ENCODE data around the gene SLCO1B3.
A peak's percentile ranks its signal among the peaks of the same experiment; 100 is the strongest.
"Not testable (repeated sequence)": the region's sequence is repeated elsewhere in the genome, so short reads cannot be mapped to it uniquely, and the experiment has no call there.

SLCO1B3 gene

GRCh38 chr12:20810487-20810886, at the start of gene SLCO1B3:
Gene SLCO1B3, plus strand, starts transcription at chr12:20810705. Its CDS starts 5,034 bp downstream, at chr12:20815739.
- TF ChIP-seq CTCF (IDR thresholded peaks at IDR 0.05; ENCODE audit: low read depth, low read length): no peak
- in situ Hi-C loops (cut with HindIII; ENCODE audit: low sequenced_read_pairs): no loop called here
- no peak for DNase-seq (ENCODE audit: low read depth, low spot score)
- no peak within 1 kb of the TSS for H3K4me3 ChIP-seq (ENCODE audit: low read depth, low read length)

GRCh38 chr12:20777420-20777819, 33.1 kb upstream of the SLCO1B3 start:
- TF ChIP-seq CTCF (IDR thresholded peaks at IDR 0.05; ENCODE audit: low read depth, low read length): no peak
- no peak for DNase-seq (ENCODE audit: low read depth, low spot score)
- in situ Hi-C loops (cut with HindIII; ENCODE audit: low sequenced_read_pairs): no loop called here
- no peak overlapping the region for H3K4me3 ChIP-seq (ENCODE audit: low read depth, low read length)

- DNase-seq (ENCODE audit: low read depth, low spot score): no peak
- no peak for TF ChIP-seq CTCF (IDR thresholded peaks at IDR 0.05; ENCODE audit: low read depth, low read length)
- in situ Hi-C loops (cut with HindIII; ENCODE audit: low sequenced_read_pairs): no loop called here
- H3K4me3 ChIP-seq (ENCODE audit: low read depth, low read length): no peak overlapping the region
Observed at GRCh38 chr12:20778969-20779368, 31.5 kb upstream of the SLCO1B3 start.

- in situ Hi-C loops (cut with HindIII; ENCODE audit: low sequenced_read_pairs); DNase-seq (ENCODE audit: low read depth, low spot score); H3K4me3 ChIP-seq (ENCODE audit: low read depth, low read length): not testable (repeated sequence)
Observed at GRCh38 chr12:20779971-20780370, 30.5 kb upstream of the SLCO1B3 start.

- DNase-seq (ENCODE audit: low read depth, low spot score); in situ Hi-C loops (cut with HindIII; ENCODE audit: low sequenced_read_pairs); H3K4me3 ChIP-seq (ENCODE audit: low read depth, low read length): not testable (repeated sequence)
Observed at GRCh38 chr12:20783796-20784357, 26.6 kb upstream of the SLCO1B3 start.

GRCh38 chr12:20792971-20793370, 17.5 kb upstream of the SLCO1B3 start:
- in situ Hi-C loops (cut with HindIII; ENCODE audit: low sequenced_read_pairs): no loop called here
- no peak for TF ChIP-seq CTCF (IDR thresholded peaks at IDR 0.05; ENCODE audit: low read depth, low read length)
- no peak overlapping the region for H3K4me3 ChIP-seq (ENCODE audit: low read depth, low read length)
- no peak for DNase-seq (ENCODE audit: low read depth, low spot score)

GRCh38 chr12:20798554-20798953, 12.0 kb upstream of the SLCO1B3 start:
- peak; percentile 21 for DNase-seq (ENCODE audit: low read depth, low spot score)
- TF ChIP-seq CTCF (IDR thresholded peaks at IDR 0.05; ENCODE audit: low read depth, low read length): peak; percentile 27
- no peak overlapping the region for H3K4me3 ChIP-seq (ENCODE audit: low read depth, low read length)
- in situ Hi-C loops (cut with HindIII; ENCODE audit: low sequenced_read_pairs): no loop called here

GRCh38 chr12:20800160-20800559, 10.3 kb upstream of the SLCO1B3 start:
- H3K4me3 ChIP-seq (ENCODE audit: low read depth, low read length): no peak overlapping the region
- TF ChIP-seq CTCF (IDR thresholded peaks at IDR 0.05; ENCODE audit: low read depth, low read length): no peak
- in situ Hi-C loops (cut with HindIII; ENCODE audit: low sequenced_read_pairs): no loop called here
- DNase-seq (ENCODE audit: low read depth, low spot score): no peak

Measured in astrocyte of the spinal cord (primary cell).